ENCODE results near the gene CDH4.
A peak's percentile ranks its signal among the peaks of the same experiment; 100 is the strongest.
"Not testable (repeated sequence)": the region's sequence is repeated elsewhere in the genome, so short reads cannot be mapped to it uniquely, and the experiment has no call there.

CDH4 gene

GRCh38 chr20:61253640-61254511, 1.8 kb downstream of the CDH4 start:
- no peak for DNase-seq (ENCODE audit: low read depth)

DNA sequence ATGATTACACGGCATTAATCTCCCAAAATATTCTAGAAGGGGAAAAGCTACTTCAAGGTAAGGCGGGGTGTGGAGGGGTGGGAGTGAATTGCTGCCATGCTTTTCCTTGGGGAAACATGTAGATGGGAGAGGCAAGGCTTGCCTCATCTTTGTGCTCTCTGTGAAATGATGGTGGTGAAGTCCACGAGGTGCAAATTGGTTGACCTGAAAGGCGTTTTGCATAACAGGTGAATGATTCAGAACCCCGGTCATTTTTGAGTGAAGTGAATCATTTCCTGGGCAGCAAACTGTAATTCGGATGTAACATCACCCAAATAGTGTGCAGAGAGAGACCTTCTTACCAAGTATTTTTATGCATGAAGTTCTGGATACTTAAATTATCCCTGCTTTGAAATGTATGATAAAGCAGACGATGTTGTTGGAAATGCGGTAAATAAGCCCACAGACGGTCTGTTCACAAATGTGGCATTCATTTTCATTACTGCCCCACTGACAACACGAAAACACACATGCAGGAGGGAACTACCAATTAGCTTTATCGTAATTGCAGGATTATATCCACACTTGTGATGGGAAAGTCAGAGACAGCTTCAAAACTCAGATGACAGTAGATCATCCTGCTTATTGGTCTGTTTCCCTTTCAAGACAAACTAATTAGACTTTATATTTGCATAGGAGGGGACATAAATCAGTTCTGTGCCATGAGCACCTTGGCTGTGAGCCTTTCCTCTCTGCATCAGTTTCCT, 3.0 kb downstream of the CDH4 start:
- peak; percentile 36 for DNase-seq (ENCODE audit: low read depth)

- DNase-seq (ENCODE audit: low read depth), result no peak
Measured at GRCh38 chr20:61256365-61256764, 4.3 kb downstream of the CDH4 start.

- no peak for DNase-seq (ENCODE audit: low read depth)
Measured at GRCh38 chr20:61256824-61257223, 4.8 kb downstream of the CDH4 start.

- no peak for DNase-seq (ENCODE audit: low read depth)
Measured at GRCh38 chr20:61257611-61258010, 5.5 kb downstream of the CDH4 start.

GRCh38 chr20:61259741-61260140, 7.7 kb downstream of the CDH4 start:
- no peak for DNase-seq (ENCODE audit: low read depth)

DNA sequence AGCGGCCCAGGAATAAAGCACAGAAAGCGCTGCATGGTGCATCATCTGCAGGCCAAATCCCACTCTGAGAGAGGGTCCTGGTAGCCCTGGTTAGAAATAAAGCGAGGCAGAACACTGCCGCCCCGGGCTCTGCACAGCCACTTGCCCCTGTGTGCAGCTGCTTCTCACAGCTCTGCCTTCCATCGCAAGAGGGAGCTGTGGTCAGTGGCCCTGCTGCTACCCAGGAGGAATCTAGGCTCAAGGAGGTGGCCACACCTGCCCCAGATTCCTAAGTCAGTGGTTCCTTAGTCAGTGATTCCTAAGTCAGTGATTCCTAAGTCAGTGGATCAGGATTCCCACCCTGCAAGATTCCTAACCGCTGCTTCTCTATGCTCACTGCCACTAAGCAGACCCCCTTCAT, 8.8 kb downstream of the CDH4 start:
- no peak for DNase-seq (ENCODE audit: low read depth)

DNA sequence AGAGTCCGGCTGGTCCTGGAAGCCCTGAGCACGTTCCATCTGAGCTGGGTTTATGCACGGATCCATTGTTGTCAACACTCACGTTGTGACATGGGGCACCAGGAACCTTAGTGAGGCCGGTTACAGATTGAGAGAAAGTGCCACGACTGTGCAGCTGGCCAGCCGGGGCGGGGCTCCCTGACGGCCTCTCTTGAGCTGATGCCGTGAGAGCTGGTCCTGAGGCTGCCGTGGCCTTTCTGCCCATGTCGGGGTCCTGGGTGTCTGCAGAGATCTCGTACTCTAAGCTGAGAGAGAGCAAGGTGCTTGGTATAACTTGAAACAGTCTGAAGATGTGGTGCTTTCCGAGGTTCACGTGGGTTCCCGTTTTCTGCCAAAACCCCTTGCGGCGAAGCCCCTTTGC, 10.0 kb downstream of the CDH4 start:
- no peak for DNase-seq (ENCODE audit: low read depth)

DNA sequence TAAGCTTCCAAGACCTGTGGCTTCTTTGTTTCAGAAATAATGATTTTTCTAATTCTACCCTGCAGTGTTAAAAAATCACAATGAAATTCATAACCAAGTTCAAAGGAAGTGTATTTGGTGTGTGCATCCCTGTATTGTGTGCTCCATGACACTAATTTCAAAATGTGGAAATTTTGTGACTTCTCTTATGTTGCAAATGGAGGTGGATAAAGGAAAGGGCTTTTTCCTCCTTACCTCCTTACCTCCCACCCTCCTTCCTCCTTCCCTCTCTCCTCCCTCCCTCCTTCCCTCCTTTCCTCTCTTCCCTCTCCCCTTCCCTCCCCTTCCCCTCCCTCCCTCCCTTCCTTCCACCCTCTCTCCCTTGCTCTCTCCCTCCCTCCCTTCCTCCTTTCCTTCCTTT, 10.5 kb downstream of the CDH4 start:
- DNase-seq (ENCODE audit: low read depth), result no peak

DNA sequence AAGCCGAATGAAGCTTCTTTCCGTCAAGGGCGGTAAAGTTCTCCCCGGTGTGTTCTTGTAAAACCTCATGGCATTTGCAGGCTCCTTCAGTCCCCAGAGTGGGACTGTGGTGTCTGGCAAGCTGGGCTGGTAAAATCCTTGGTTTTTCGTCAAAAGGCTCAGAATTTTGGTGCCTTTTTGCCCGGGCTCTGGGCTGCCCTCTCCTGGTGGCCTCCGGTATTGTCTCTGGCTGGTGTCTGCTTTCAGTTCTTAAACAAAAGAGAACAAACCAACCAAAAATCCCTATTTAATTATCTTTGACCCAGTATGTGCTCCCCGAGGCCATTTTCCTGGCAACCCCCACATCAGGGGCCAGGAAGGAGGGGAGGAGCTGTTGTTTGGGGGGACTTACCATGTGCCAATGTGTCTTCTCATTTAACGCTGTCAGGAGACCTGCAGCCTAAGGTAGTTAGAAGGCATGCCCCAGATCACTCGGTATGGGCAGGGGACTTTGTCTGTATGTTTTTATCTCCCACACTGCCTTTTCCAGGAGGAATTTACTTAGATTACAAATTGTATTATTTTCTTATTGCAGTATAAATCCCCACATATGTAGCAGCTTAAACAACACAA, 11.1 kb downstream of the CDH4 start:
- DNase-seq (ENCODE audit: low read depth), result no peak

DNA sequence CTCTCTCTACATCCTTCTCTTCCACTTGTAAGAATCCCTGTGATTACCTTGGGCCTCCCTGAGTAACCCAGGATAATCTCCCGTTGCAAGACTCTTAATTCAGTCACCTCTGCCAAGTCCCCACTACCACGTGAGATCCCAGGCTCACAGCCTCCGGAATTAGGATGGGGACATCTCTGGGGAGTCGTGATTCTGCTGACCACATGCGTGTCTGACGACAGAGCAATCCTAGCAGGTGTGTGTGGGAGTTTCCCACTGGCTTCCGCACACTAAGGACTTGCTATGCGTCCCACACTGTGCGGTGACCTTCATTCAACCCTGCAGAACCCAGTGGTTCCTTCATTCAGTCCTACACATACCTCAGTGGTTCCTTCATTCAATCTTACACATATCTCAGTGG, 11.9 kb downstream of the CDH4 start:
- no peak for DNase-seq (ENCODE audit: low read depth)

GRCh38 chr20:61267241-61267640, 15.2 kb downstream of the CDH4 start:
- no peak for DNase-seq (ENCODE audit: low read depth)

GRCh38 chr20:61268024-61268423, 16.0 kb downstream of the CDH4 start:
- no peak for DNase-seq (ENCODE audit: low read depth)

DNA sequence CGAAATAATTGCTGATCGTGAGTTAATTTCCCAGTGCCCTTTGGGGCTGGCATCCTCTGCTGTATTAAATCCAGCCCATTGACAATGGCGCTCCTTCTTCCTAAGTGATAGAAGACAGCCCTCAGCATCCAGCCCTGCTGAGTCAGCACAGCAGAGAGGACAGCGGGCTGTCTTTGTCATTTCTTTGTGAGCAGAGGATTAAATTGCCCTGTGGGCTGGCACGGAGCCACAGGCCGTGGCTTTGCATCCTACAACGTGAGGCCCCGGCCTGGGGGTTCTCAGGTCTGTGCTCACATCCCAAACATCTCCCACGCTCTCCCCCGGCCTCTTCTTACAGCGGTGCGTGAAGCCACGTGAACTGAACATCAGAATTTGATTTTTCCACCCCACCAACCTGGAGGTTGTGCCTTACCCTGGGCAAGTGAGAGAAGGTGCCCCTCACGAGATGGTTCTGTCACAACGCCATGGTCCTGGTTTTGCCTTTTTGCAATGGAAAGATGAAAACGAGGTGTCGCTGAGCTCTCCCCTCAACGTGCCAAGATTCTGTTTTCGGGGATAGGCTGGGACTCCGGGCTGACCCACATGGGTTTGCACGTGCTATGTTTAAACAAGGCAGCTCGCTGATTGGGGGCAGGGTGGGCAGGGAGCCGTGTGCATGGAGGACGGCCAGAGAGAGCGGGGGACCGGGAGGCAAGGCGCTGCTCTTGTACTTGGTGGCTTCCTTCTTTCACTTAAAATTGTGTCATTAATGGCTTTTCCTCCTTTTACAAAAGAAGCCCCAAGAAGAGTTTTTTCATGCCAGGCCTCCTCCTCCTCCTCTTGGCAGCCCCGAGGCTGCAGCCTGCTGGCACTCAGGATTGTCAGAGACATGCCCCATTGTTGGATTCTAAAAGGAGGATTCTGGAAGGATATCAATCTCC, 19.5 kb downstream of the CDH4 start:
- no peak for DNase-seq (ENCODE audit: low read depth)

DNA sequence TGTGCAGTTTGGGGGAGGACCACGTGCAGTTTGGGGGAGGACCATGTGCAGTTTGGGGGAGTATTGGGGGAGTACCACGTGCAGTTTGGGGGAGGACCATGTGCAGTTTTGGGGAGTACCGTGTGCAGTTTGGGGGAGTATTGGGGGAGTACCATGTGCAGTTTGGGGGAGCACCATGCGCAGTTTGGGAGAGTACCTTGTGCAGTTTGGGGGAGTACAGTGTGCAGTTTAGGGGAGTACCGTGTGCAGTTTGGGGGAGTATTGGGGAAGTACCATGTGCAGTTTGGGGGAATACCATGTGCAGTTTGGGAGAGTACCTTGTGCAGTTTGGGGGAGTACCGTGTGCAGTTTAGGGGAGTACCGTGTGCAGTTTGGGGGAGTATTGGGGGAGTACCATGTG, 21.0 kb downstream of the CDH4 start:
- DNase-seq (ENCODE audit: low read depth), result not testable (repeated sequence)

- DNase-seq (ENCODE audit: low read depth), result not testable (repeated sequence)
Measured at GRCh38 chr20:61273666-61274065, 21.6 kb downstream of the CDH4 start.

- DNase-seq (ENCODE audit: low read depth), result no peak
Measured at GRCh38 chr20:61274326-61274725, 22.3 kb downstream of the CDH4 start.

DNA sequence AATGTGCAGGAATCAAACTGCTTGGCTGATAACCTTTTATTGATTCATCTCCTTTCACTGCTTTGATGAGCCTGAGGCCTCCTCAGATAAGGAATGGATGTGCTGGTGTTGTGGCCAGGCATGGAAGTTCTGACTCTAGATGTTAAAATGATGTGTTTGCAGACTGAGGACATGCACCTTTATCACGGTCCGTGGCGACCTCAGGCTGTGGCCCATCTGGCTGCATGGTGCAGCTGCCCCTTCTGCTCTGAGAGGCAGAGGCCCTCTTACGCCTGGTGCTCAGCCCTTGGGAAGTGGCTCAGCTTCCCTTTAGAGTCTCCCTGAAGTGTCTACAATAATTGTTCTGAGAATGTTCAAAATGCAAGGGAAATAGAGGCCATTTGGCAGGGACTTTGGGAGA, 26.2 kb downstream of the CDH4 start:
- no peak for DNase-seq (ENCODE audit: low read depth)

GRCh38 chr20:61279621-61280150, 27.6 kb downstream of the CDH4 start:
- DNase-seq (ENCODE audit: low read depth), result no peak

GRCh38 chr20:61280217-61280980, 28.3 kb downstream of the CDH4 start:
- DNase-seq (ENCODE audit: low read depth), result no peak

DNA sequence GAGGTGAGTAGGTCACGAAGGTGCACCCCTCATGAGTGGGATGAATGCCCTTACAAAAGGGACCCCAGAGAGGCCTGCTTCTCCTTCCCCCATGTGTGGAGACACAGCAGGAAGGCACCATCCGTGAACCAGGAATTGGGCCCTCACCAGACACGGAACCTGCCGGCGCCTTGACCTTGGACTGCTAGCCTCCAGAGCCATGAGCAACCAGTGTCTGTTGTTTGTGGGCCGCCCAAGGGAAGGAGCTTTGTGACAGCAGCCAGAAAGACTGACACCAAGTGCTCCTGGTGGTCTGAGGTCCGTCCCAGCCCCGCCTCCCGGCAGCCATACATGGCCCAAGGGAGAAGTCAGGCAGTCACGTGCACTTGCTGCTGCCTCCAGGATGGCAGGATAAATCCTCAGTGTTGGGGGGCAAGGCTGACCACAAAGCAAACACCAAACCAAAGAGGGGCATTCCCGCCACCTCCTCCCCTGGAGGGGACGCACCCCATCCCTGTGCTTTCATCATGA, 29.3 kb downstream of the CDH4 start:
- no peak for DNase-seq (ENCODE audit: low read depth)

Measured in iris pigment epithelial cell (primary cell).